Smooth muscle cell (in vitro differentiated cells): ENCODE data around the gene ADGRL2. TPM values are rescaled to one million over a fixed set of nuclear protein-coding genes. Genes with fewer than 3 reads are reported as not detected.

Experiments used
- DNase-seq: peaks from one replicate; lab custom pipeline; 2025; ENCODE audit not compliant: unreplicated experiment; lab: John Stamatoyannopoulos, UW
- H2AFZ ChIP-seq: fragments of 200-600 bp; sonication (generic); 2 replicates; pipeline ENCODE4 v1.6.0; 2016; ENCODE audit warnings: antibody characterized with exemption, low read depth, mild to moderate bottlenecking
- H3F3A ChIP-seq: fragments of 200-600 bp; sonication (generic); 2 replicates; pipeline ENCODE4 v1.6.0; 2017; ENCODE audit warnings: antibody characterized with exemption, low read depth
- H3K27ac ChIP-seq: fragments of 200-600 bp; sonication (generic); 2 replicates; pipeline ENCODE4 v1.5.1; 2016; ENCODE audit warnings: low read depth, mild to moderate bottlenecking
- H3K27me3 ChIP-seq: fragments of 200-600 bp; sonication (generic); 2 replicates; pipeline ENCODE4 v1.6.1; 2016; ENCODE audit warnings: low read depth, mild to moderate bottlenecking
- H3K36me3 ChIP-seq: fragments of 200-600 bp; sonication (generic); 2 replicates; pipeline ENCODE4 v1.5.1; 2016; ENCODE audit warnings: low read depth
- H3K4me1 ChIP-seq: fragments of 200-600 bp; sonication (generic); 2 replicates; pipeline ENCODE4 v1.5.1; 2016; ENCODE audit warnings: low read depth
- H3K4me2 ChIP-seq: fragments of 200-600 bp; sonication (generic); 2 replicates; pipeline ENCODE4 v1.6.0; 2016; ENCODE audit warnings: mild to moderate bottlenecking
- H3K4me3 ChIP-seq: fragments of 200-600 bp; sonication (generic); 2 replicates; pipeline ENCODE4 v1.5.1; 2016; ENCODE audit warnings: mild to moderate bottlenecking
- H3K79me2 ChIP-seq: fragments of 200-600 bp; sonication (generic); 2 replicates; pipeline ENCODE4 v1.6.0; 2016; ENCODE audit warnings: low read depth, mild to moderate bottlenecking
- H3K9ac ChIP-seq: fragments of 200-600 bp; sonication (generic); 2 replicates; pipeline ENCODE4 v1.6.0; 2016; ENCODE audit warnings: low read depth
- H3K9me3 ChIP-seq: fragments of 200-600 bp; sonication (generic); replicated peaks from 2 replicates; pipeline ENCODE4 v1.5.1; 2016; ENCODE audit warnings: low read depth
- H4K20me1 ChIP-seq: fragments of 200-600 bp; sonication (generic); 2 replicates; pipeline ENCODE4 v1.6.0; 2016; ENCODE audit warnings: low read depth
- whole genome bisulfite sequencing: methylation state at CpG from one replicate; pipeline ENCODE4 v1.1.7; 2016; ENCODE audit warnings: low lambda C conversion rate; 5-methylcytosine and 5-hydroxymethylcytosine counted together
- polyA plus RNA-seq: library from polyadenylated mRNA; unstranded; fragments of >200 nt; fragmentation: Nextera tagmentation; extraction: Ambion mirVana; gene quantifications from 2 replicates; pipeline ENCODE4 v1.2.1, GENCODE V29; 2016
- total RNA-seq: library from RNA; depleted of rRNA; stranded (reverse); fragments of >200 nt; gene quantifications from 2 replicates; pipeline ENCODE4 v1.2.3, GENCODE V29; 2014
- TF ChIP-seq, protein P1 (sequence below): fragments of 200-600 bp; sonication (generic); IDR thresholded peaks from 2 replicates; pipeline ENCODE4 v1.5.1; 2017; ENCODE audit warnings: borderline replicate concordance, mild to moderate bottlenecking, antibody characterized with exemption; ENCODE audit not compliant: insufficient read depth, poor library complexity, severe bottlenecking

Gene ADGRL2
- total and polyA plus RNA-seq, 2 experiments from 2014 or later = 25.1 to 119 TPM

DNA sequence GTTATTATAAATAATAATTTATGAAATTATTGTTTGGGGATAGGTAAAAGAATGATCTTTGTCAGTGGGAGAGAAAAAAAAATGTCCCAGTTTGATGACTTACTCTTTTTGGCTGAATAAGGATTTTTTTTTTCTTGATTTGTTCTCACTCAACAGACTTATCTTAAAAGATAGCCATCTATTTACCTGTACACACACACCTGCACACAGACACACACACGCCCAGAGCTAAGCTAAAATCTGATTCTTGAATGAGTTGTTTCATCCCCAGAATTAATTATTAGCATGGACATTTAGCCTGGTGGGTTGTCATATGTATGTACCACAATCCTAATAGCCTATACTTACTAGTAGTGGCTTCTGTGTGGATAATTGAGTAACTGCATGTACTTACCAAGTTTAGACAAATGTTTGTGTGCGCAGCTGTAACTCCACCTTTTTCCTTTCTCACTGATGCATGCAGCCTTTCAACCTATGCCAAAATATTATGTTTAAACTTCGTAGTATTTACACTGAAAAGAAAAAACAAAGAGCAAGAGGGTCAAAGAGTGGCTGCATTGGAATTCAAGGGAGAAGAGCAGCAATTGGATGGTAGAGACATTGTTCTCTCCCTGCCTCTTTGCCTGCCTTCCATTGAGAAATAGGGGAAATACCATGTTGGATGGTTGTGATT is 174.3 kb downstream of the ADGRL2 start:
- Histone ChIP-seq H4K20me1 (no peaks in the 10 kb centered on the region), H3K4me2 (no peak overlapping the region), H3K9ac (no peak overlapping the region), H3F3A (no peaks in the 10 kb centered on the region), H3K27me3 (no peaks in the 10 kb centered on the region), H3K9me3 (no peaks in the 10 kb centered on the region), H2AFZ (no peak overlapping the region), H3K79me2 (no peaks in the 10 kb centered on the region), H3K27ac (no peak overlapping the region), H3K4me1 (peaks cover 31% of the 10 kb centered on the region), H3K36me3 (peaks cover 12% of the 10 kb centered on the region), H3K4me3 (no peak overlapping the region)
- TF ChIP-seq, protein P1, sequence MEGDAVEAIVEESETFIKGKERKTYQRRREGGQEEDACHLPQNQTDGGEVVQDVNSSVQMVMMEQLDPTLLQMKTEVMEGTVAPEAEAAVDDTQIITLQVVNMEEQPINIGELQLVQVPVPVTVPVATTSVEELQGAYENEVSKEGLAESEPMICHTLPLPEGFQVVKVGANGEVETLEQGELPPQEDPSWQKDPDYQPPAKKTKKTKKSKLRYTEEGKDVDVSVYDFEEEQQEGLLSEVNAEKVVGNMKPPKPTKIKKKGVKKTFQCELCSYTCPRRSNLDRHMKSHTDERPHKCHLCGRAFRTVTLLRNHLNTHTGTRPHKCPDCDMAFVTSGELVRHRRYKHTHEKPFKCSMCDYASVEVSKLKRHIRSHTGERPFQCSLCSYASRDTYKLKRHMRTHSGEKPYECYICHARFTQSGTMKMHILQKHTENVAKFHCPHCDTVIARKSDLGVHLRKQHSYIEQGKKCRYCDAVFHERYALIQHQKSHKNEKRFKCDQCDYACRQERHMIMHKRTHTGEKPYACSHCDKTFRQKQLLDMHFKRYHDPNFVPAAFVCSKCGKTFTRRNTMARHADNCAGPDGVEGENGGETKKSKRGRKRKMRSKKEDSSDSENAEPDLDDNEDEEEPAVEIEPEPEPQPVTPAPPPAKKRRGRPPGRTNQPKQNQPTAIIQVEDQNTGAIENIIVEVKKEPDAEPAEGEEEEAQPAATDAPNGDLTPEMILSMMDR = no peak
- 90% methylated on average over 3 of the region's 3 CpGs for WGBS
- DNase-seq = no peak

DNA sequence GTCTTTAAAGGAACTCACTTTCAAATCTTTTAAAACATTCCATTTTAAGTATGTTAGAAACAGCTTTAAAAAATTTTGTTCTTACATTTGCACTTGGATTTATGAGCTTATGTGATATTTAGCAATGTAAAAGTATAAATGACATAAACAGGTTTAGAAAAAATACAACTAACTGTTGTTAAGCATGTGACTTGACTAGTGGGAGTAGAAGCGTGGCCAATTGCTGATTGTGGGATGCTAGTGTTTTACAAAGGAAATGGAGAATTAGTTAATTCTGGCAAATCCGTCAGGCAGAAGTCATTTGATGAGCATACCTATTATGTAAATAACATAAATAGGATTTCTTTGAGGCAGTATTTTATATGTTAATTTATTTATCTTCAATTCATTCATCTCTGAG is 175.8 kb downstream of the ADGRL2 start:
- H3K36me3 ChIP-seq = peaks cover 4% of the 10 kb centered on the region

DNA sequence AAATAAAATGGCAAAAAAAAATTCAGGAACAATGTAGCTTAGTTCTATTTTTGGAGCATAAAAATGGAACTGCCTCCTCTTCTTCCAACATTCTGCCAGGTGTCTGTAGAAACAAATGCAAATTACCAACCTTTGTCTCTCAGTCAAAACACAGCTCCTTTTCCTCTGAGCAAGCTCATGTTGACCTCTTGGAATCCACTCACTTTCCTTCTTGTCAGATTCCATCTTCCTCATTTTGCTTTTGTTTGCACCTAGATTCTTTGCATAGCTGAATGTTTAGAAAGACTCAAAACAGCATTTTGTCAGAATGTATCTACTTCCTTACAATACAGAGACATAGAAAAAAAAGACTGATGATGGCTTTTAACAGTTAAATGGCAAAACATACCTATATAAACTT is 178.2 kb downstream of the ADGRL2 start:
- Histone ChIP-seq H3K79me2 (no peaks in the 10 kb centered on the region), H3K36me3 (peaks cover 7% of the 10 kb centered on the region)
- TF ChIP-seq, protein P1 = no peak

More for the DNA sequence above, 175.8 kb downstream of the ADGRL2 start:
- Histone ChIP-seq H3K79me2 (no peaks in the 10 kb centered on the region), H3K4me2 (no peak overlapping the region), H3K27ac (no peak overlapping the region), H2AFZ (no peak overlapping the region), H3K4me3 (no peak overlapping the region), H4K20me1 (no peaks in the 10 kb centered on the region), H3K27me3 (no peaks in the 10 kb centered on the region), H3K9ac (no peak overlapping the region), H3K4me1 (peaks cover 31% of the 10 kb centered on the region), H3F3A (no peaks in the 10 kb centered on the region), H3K9me3 (no peaks in the 10 kb centered on the region)
- no peak for DNase-seq
- TF ChIP-seq, protein P1 = no peak
- 87% methylated on average over 2 of the region's 2 CpGs for WGBS

DNA sequence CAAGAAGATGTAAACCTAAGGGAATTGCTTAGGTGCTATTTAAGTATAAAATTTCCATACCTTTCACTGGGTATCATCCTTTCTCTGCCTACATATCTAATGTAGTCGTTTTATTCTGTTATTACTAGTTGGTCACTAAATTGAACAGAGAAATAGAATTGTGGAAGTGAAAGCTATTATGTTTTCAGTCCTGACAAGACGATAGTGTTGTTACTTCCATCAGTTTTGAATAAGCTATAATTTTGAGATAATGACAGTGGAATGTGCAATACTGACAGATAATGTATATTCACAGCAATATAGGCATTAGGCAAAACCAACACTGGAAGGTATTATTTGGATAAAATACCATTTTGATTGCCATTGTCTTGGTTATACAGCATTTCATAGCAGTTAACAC is 181.8 kb downstream of the ADGRL2 start:
- no peaks in the 10 kb centered on the region for H3K79me2 ChIP-seq
- no peak overlapping the region for H3K4me3 ChIP-seq
- TF ChIP-seq, protein P1 = no peak
- H3F3A ChIP-seq = no peaks in the 10 kb centered on the region
- H3K27me3 ChIP-seq = no peaks in the 10 kb centered on the region
- H3K36me3 ChIP-seq = peaks cover 17% of the 10 kb centered on the region
- H3K27ac ChIP-seq = no peak overlapping the region
- H3K9me3 ChIP-seq = no peaks in the 10 kb centered on the region
- no peak overlapping the region for H3K9ac ChIP-seq
- DNase-seq = no peak
- no peak overlapping the region for H3K4me2 ChIP-seq
- no peaks in the 10 kb centered on the region for H4K20me1 ChIP-seq
- H2AFZ ChIP-seq = no peak overlapping the region
- 95% methylated on average over 2 of the region's 2 CpGs for WGBS
- H3K4me1 ChIP-seq = peaks cover 12% of the 10 kb centered on the region

More for the DNA sequence above, 178.2 kb downstream of the ADGRL2 start:
- no peak overlapping the region for H3K4me3 ChIP-seq
- no peak overlapping the region for H3K9ac ChIP-seq
- no peak overlapping the region for H3K4me2 ChIP-seq
- no peak overlapping the region for H3K27ac ChIP-seq
- H3K9me3 ChIP-seq = no peaks in the 10 kb centered on the region
- H2AFZ ChIP-seq = no peak overlapping the region
- peaks cover 31% of the 10 kb centered on the region for H3K4me1 ChIP-seq
- H3F3A ChIP-seq = no peaks in the 10 kb centered on the region
- H3K27me3 ChIP-seq = no peaks in the 10 kb centered on the region
- no peaks in the 10 kb centered on the region for H4K20me1 ChIP-seq
- no peak for DNase-seq
